ENCODE results near the gene LRRN4. TPM values are rescaled to one million over a fixed set of nuclear protein-coding genes. Genes with fewer than 3 reads are reported as not detected.

The LRRN4 gene
- total and polyA plus RNA-seq, 9 of the 15 experiments (the other 6 are each of a cell fraction or from before 2014, with no cell fraction given): not detected

DNA sequence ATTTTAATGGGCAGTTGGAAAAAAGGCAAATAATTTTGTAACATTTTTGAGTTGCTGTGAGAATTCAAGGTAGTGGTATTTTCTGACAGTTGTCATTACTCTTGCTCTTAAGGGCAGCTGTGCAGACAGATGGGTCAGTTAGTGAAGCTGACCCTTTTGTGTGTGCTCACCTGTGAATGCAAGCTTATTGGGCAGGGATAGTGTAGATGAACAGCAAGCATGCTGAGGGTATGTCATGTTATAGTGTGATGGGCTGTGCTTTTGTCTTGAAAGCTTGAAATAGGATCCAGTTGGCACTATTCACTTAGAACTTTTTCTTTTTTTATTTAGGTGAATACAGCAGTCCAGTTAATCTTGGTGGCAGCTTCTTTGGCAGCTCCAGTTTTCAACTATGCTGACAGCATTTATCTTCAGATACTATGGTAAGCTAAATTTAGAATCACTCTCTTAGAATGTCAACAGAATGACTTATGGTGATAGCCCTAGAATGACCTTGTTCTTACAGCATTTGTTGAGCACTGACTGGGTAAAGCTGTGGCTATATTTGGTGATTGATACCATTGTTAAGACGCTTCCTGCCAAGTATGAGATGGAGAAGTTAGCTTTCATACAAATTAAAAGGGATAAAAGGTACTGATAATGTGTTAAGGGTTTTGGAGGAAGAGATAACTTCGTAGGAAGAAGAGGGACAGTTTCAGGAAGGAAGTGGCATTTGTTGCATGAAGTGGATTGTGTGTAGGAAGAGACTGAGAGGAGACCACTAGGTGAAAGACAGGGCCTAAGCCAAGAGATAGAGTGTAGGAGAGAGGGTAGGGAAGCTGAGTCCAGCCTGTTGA is 19.5 kb downstream of the LRRN4 start (continued):
- no peak for TF ChIP-seq NCOA2 (IDR thresholded peaks at IDR 0.05; ENCODE audit: partially characterized antibody in 2 of 2)
- peak; percentile 40; the same call in 1 of the 2 replicates for TF ChIP-seq EP400 (IDR thresholded peaks at IDR 0.05)
- TF ChIP-seq MEIS2 (IDR thresholded peaks at IDR 0.05; ENCODE audit: partially characterized antibody): peak; percentile 98
- TF ChIP-seq MEF2A (IDR thresholded peaks at IDR 0.05; ENCODE audit: control insufficient read depth, low read depth, low read length): peak; percentile 95
- TF ChIP-seq SLC30A9 (CRISPR knock-in tag; IDR thresholded peaks at IDR 0.05): no peak
- no peak for TF ChIP-seq IRF9 (tag; IDR thresholded peaks at IDR 0.05)
- TF ChIP-seq, protein P1, sequence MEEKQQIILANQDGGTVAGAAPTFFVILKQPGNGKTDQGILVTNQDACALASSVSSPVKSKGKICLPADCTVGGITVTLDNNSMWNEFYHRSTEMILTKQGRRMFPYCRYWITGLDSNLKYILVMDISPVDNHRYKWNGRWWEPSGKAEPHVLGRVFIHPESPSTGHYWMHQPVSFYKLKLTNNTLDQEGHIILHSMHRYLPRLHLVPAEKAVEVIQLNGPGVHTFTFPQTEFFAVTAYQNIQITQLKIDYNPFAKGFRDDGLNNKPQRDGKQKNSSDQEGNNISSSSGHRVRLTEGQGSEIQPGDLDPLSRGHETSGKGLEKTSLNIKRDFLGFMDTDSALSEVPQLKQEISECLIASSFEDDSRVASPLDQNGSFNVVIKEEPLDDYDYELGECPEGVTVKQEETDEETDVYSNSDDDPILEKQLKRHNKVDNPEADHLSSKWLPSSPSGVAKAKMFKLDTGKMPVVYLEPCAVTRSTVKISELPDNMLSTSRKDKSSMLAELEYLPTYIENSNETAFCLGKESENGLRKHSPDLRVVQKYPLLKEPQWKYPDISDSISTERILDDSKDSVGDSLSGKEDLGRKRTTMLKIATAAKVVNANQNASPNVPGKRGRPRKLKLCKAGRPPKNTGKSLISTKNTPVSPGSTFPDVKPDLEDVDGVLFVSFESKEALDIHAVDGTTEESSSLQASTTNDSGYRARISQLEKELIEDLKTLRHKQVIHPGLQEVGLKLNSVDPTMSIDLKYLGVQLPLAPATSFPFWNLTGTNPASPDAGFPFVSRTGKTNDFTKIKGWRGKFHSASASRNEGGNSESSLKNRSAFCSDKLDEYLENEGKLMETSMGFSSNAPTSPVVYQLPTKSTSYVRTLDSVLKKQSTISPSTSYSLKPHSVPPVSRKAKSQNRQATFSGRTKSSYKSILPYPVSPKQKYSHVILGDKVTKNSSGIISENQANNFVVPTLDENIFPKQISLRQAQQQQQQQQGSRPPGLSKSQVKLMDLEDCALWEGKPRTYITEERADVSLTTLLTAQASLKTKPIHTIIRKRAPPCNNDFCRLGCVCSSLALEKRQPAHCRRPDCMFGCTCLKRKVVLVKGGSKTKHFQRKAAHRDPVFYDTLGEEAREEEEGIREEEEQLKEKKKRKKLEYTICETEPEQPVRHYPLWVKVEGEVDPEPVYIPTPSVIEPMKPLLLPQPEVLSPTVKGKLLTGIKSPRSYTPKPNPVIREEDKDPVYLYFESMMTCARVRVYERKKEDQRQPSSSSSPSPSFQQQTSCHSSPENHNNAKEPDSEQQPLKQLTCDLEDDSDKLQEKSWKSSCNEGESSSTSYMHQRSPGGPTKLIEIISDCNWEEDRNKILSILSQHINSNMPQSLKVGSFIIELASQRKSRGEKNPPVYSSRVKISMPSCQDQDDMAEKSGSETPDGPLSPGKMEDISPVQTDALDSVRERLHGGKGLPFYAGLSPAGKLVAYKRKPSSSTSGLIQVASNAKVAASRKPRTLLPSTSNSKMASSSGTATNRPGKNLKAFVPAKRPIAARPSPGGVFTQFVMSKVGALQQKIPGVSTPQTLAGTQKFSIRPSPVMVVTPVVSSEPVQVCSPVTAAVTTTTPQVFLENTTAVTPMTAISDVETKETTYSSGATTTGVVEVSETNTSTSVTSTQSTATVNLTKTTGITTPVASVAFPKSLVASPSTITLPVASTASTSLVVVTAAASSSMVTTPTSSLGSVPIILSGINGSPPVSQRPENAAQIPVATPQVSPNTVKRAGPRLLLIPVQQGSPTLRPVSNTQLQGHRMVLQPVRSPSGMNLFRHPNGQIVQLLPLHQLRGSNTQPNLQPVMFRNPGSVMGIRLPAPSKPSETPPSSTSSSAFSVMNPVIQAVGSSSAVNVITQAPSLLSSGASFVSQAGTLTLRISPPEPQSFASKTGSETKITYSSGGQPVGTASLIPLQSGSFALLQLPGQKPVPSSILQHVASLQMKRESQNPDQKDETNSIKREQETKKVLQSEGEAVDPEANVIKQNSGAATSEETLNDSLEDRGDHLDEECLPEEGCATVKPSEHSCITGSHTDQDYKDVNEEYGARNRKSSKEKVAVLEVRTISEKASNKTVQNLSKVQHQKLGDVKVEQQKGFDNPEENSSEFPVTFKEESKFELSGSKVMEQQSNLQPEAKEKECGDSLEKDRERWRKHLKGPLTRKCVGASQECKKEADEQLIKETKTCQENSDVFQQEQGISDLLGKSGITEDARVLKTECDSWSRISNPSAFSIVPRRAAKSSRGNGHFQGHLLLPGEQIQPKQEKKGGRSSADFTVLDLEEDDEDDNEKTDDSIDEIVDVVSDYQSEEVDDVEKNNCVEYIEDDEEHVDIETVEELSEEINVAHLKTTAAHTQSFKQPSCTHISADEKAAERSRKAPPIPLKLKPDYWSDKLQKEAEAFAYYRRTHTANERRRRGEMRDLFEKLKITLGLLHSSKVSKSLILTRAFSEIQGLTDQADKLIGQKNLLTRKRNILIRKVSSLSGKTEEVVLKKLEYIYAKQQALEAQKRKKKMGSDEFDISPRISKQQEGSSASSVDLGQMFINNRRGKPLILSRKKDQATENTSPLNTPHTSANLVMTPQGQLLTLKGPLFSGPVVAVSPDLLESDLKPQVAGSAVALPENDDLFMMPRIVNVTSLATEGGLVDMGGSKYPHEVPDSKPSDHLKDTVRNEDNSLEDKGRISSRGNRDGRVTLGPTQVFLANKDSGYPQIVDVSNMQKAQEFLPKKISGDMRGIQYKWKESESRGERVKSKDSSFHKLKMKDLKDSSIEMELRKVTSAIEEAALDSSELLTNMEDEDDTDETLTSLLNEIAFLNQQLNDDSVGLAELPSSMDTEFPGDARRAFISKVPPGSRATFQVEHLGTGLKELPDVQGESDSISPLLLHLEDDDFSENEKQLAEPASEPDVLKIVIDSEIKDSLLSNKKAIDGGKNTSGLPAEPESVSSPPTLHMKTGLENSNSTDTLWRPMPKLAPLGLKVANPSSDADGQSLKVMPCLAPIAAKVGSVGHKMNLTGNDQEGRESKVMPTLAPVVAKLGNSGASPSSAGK (IDR thresholded peaks at IDR 0.05): no peak
- no peak for TF ChIP-seq THRAP3 (IDR thresholded peaks at IDR 0.05; ENCODE audit: borderline replicate concordance)
- peak; percentile 63; the same call in 1 of the 2 replicates for TF ChIP-seq ZNF175 (CRISPR knock-in tag; IDR thresholded peaks at IDR 0.05; ENCODE audit: low read depth)
- no peak for TF ChIP-seq DMBX1 (CRISPR knock-in tag; IDR thresholded peaks at IDR 0.05; ENCODE audit: borderline replicate concordance)
- TF ChIP-seq, protein P2, sequence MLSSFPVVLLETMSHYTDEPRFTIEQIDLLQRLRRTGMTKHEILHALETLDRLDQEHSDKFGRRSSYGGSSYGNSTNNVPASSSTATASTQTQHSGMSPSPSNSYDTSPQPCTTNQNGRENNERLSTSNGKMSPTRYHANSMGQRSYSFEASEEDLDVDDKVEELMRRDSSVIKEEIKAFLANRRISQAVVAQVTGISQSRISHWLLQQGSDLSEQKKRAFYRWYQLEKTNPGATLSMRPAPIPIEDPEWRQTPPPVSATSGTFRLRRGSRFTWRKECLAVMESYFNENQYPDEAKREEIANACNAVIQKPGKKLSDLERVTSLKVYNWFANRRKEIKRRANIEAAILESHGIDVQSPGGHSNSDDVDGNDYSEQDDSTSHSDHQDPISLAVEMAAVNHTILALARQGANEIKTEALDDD (IDR thresholded peaks at IDR 0.05): peak; percentile 80
- TF ChIP-seq ZNF124 (CRISPR knock-in tag; IDR thresholded peaks at IDR 0.05): no peak
- TF ChIP-seq SOX6 (IDR thresholded peaks at IDR 0.05): peak; percentile 87
